Neural cell (in vitro differentiated cells): ENCODE data around the gene BICDL1.

ENCODE experiments used
- CTCF ChIP-seq: fragments of 450-650 bp; IDR thresholded peaks from 2 replicates; pipeline ENCODE4 v1.5.1; 2014; ENCODE audit warnings: antibody characterized with exemption, mild to moderate bottlenecking, moderate library complexity; ENCODE audit not compliant: poor library complexity, severe bottlenecking
- EP300 ChIP-seq: fragments of 450-650 bp; conservative IDR thresholded peaks from 2 replicates; pipeline ENCODE4 v1.6.1; 2014; ENCODE audit warnings: antibody characterized with exemption, mild to moderate bottlenecking, moderate library complexity; ENCODE audit not compliant: poor library complexity, severe bottlenecking
- POLR2AphosphoS5 ChIP-seq: IDR thresholded peaks from 2 replicates; pipeline ENCODE4 v1.6.1; 2012

GRCh38 chr12:120078868-120079267 is 89.8 kb downstream of the BICDL1 start:
- no peak for TF ChIP-seq EP300
- TF ChIP-seq CTCF: no peak
- no peak for TF ChIP-seq POLR2AphosphoS5
